ENCODE results near the gene TNPO3. TPM values are rescaled to one million over a fixed set of nuclear protein-coding genes. Genes with fewer than 3 reads are reported as not detected.

The TNPO3 gene
- total and polyA plus RNA-seq, 2 of the 4 experiments (the other 2 are of a cell fraction): 24.2 to 77.2 TPM

DNA sequence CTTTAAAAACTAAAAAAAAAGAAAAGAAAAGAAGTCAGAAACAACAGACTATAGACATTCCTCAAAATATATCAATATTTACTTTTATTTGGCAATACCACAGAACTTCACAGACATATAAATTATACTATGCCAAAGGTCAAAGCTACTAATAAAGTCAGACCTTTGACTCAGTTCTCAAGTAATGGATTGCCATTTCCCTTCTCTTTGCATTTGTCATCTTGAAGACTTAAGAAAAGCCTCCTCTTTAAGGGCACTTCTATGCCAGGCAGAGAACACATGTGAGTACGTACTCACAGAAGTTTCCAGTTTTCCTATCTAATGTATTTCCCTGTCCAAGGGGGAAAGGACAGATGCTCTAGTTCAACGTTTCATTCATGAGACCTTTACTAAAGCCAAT, 37.6 kb downstream of the TNPO3 start:
- H3K14ac ChIP-seq (replicated peaks; ENCODE audit: low read depth, low read length): no peak overlapping the region
- H2BK120ac ChIP-seq (ENCODE audit: low read depth, low read length): no peak overlapping the region
- in situ Hi-C loops (cut with MboI; ENCODE audit: low sequenced_read_pairs) (no loop called here), intact Hi-C loops (cut with micrococcal nuclease) (loop anchor here (5.0 kb wide), 1 partner anchor 40 kb away; no protein-coding TSS in a partner anchor), dilution Hi-C loops (cut with HindIII; ENCODE audit: low sequenced_read_pairs, unreplicated experiment) (no loop called here)
- no peak overlapping the region for H3K18ac ChIP-seq (ENCODE audit: low read depth, low read length)
- TF ChIP-seq, protein P1, sequence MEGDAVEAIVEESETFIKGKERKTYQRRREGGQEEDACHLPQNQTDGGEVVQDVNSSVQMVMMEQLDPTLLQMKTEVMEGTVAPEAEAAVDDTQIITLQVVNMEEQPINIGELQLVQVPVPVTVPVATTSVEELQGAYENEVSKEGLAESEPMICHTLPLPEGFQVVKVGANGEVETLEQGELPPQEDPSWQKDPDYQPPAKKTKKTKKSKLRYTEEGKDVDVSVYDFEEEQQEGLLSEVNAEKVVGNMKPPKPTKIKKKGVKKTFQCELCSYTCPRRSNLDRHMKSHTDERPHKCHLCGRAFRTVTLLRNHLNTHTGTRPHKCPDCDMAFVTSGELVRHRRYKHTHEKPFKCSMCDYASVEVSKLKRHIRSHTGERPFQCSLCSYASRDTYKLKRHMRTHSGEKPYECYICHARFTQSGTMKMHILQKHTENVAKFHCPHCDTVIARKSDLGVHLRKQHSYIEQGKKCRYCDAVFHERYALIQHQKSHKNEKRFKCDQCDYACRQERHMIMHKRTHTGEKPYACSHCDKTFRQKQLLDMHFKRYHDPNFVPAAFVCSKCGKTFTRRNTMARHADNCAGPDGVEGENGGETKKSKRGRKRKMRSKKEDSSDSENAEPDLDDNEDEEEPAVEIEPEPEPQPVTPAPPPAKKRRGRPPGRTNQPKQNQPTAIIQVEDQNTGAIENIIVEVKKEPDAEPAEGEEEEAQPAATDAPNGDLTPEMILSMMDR (conservative IDR thresholded peaks at IDR 0.05; ENCODE audit: low read depth, low read length): no peak
- TF ChIP-seq MAZ (IDR thresholded peaks at IDR 0.05; ENCODE audit: borderline replicate concordance, low read depth, low read length) (no peak), POLR2A (IDR thresholded peaks at IDR 0.05; ENCODE audit: low read depth, low read length) (no peak), MXI1 (IDR thresholded peaks at IDR 0.05; ENCODE audit: borderline replicate concordance, low read depth, low read length) (no peak), SMC3 (IDR thresholded peaks at IDR 0.05; ENCODE audit: low read depth, low read length) (no peak), NFE2L2 (IDR thresholded peaks at IDR 0.05; ENCODE audit: low read depth, low read length) (no peak), MAFK (IDR thresholded peaks at IDR 0.05; ENCODE audit: low read depth, low read length) (no peak), RFX5 (IDR thresholded peaks at IDR 0.05; ENCODE audit: low read depth, low read length) (no peak), RAD21 (IDR thresholded peaks at IDR 0.05; ENCODE audit: low read length) (no peak), CEBPB (IDR thresholded peaks at IDR 0.05; ENCODE audit: low read depth, low read length) (no peak), BHLHE40 (IDR thresholded peaks at IDR 0.05; ENCODE audit: low read depth, low read length) (no peak), CHD1 (IDR thresholded peaks at IDR 0.05; ENCODE audit: low read depth, low read length) (no peak), FOS (IDR thresholded peaks at IDR 0.05; ENCODE audit: low read depth, low read length) (no peak), RCOR1 (IDR thresholded peaks at IDR 0.05; ENCODE audit: insufficient replicate concordance, low read length) (no peak)
- TF ChIP-seq, protein P2, sequence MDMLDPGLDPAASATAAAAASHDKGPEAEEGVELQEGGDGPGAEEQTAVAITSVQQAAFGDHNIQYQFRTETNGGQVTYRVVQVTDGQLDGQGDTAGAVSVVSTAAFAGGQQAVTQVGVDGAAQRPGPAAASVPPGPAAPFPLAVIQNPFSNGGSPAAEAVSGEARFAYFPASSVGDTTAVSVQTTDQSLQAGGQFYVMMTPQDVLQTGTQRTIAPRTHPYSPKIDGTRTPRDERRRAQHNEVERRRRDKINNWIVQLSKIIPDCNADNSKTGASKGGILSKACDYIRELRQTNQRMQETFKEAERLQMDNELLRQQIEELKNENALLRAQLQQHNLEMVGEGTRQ (IDR thresholded peaks at IDR 0.05; ENCODE audit: low read depth, low read length): no peak
- TF ChIP-seq, protein P3, sequence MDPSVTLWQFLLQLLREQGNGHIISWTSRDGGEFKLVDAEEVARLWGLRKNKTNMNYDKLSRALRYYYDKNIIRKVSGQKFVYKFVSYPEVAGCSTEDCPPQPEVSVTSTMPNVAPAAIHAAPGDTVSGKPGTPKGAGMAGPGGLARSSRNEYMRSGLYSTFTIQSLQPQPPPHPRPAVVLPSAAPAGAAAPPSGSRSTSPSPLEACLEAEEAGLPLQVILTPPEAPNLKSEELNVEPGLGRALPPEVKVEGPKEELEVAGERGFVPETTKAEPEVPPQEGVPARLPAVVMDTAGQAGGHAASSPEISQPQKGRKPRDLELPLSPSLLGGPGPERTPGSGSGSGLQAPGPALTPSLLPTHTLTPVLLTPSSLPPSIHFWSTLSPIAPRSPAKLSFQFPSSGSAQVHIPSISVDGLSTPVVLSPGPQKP (IDR thresholded peaks at IDR 0.05; ENCODE audit: borderline replicate concordance, low read depth, low read length): no peak
- H3K36me3 ChIP-seq (ENCODE audit: control insufficient read depth, insufficient read depth, low read length): peaks cover 14% of the 10 kb centered on the region
- H3K4me2 ChIP-seq (ENCODE audit: low read depth, low read length): no peak overlapping the region
- H2AK9ac ChIP-seq (replicated peaks; ENCODE audit: low read depth, low read length, poor library complexity): no peak overlapping the region
- POLR2A ChIA-PET (ENCODE audit: unreplicated experiment): no interaction called here
- no peak overlapping the region for H3K4ac ChIP-seq (ENCODE audit: low read depth, low read length)
- no peak overlapping the region for H4K5ac ChIP-seq (ENCODE audit: low read depth, low read length)
- H3K79me1 ChIP-seq (ENCODE audit: low read depth in 1 of 2, low read length in 2 of 2): peaks cover 8 to 33% of the 10 kb centered on the region in 2 experiments
- no peak overlapping the region for H2AFZ ChIP-seq (replicated peaks; ENCODE audit: low read length, poor library complexity)
- DNase-seq (no peak), ATAC-seq (ENCODE audit: low read depth) (no peak)
- no peak overlapping the region for H3K23ac ChIP-seq (ENCODE audit: low read depth, low read length)
- H2BK5ac ChIP-seq (ENCODE audit: low read depth, low read length, poor library complexity, severe bottlenecking): no peak overlapping the region
- no peaks in the 10 kb centered on the region; the same call in 1 of the 2 replicates for H3K4me1 ChIP-seq (ENCODE audit: control insufficient read depth, insufficient read depth, low read length)
- H3K9me1 ChIP-seq (ENCODE audit: insufficient read depth, low read length): no peaks in the 10 kb centered on the region; the same call in 1 of the 2 replicates
- no peak overlapping the region for H3K4me3 ChIP-seq (ENCODE audit: insufficient read depth, low read depth, low read length)
- H4K91ac ChIP-seq (ENCODE audit: insufficient read depth, low read depth, low read length): no peak overlapping the region
- no peak overlapping the region for H3K27ac ChIP-seq (ENCODE audit: insufficient read depth, low read length)
- H3K9ac ChIP-seq (ENCODE audit: low read depth, low read length): no peak overlapping the region
- H2BK15ac ChIP-seq (ENCODE audit: low read depth, low read length): no peak overlapping the region
- BruUV-seq (replicated peaks): no TSS peak
- peaks cover 10% of the 10 kb centered on the region for H4K20me1 ChIP-seq (ENCODE audit: insufficient read depth, low read length)
- CTCF ChIA-PET: interaction anchor here (0.6 kb wide), 1 partner anchor 106 kb away, joined by 3 read pairs; no protein-coding TSS in a partner anchor
- no CpG with 5 or more reads among the region's 2 CpGs for WGBS, 2 experiments (ENCODE audit: extremely low coverage in 2 of 2, insufficient read length in 1 of 2)
- no peaks in the 10 kb centered on the region for H3K27me3 ChIP-seq (ENCODE audit: control insufficient read depth, insufficient read depth, low read length)
- H2AK5ac ChIP-seq (ENCODE audit: low read depth, low read length): no peak overlapping the region
- H3K9me3 ChIP-seq (ENCODE audit: control insufficient read depth, insufficient read depth, low read length): no peaks in the 10 kb centered on the region
- H4K8ac ChIP-seq (ENCODE audit: low read depth in 2 of 2, low read length in 2 of 2): no peak overlapping the region
- no peak overlapping the region for H3K56ac ChIP-seq (ENCODE audit: extremely low read depth, insufficient read depth, low read length)
- no peak overlapping the region for H2BK20ac ChIP-seq (ENCODE audit: low read depth, low read length)
